H1 (cell line): Measurements from ENCODE around the gene SMS. TPM values are rescaled to one million over a fixed set of nuclear protein-coding genes. Genes with fewer than 3 reads are reported as not detected.

Experiments used
- CTCF ChIA-PET: fragments of 300-600 bp; sonication (Branson Sonifier 250); formaldehyde crosslinking; loops from one replicate; lab custom pipeline; 2021; ENCODE audit not compliant: partially characterized antibody; lab: Charles Lee
- POLR2A ChIA-PET: fragments of 300-600 bp; sonication (Branson Sonifier 250); formaldehyde crosslinking; loops from one replicate; lab custom pipeline; 2021; ENCODE audit warnings: inconsistent platforms; ENCODE audit not compliant: partially characterized antibody; lab: Charles Lee
- DNase-seq, 2 experiments: peaks; one replicate each; pipeline versions ENCODE4 v3.0.0 to v3.0.0-alpha.2; 2010 to 2022; ENCODE audit warnings: low spot score in 2 of 2, low read depth in 1 of 2, mixed read lengths in 1 of 2
- FAIRE-seq: peaks from 2 replicates; lab custom pipeline; 2011; peaks lifted over from hg19 to GRCh38; lab: Jason Lieb, UNC
- H2AFZ ChIP-seq: 2 replicates; pipeline ENCODE4 v1.8.1; 2012; ENCODE audit warnings: low read length, inconsistent platforms
- H2AK5ac ChIP-seq: 2 replicates; pipeline ENCODE4 v1.6.1; 2013; ENCODE audit warnings: low read depth, low read length
- H2BK120ac ChIP-seq: replicated peaks from 2 replicates; pipeline ENCODE3; 2013; ENCODE audit warnings: low read depth, low read length, inconsistent platforms
- H2BK12ac ChIP-seq: 2 replicates; pipeline ENCODE4 v1.6.1; 2013; ENCODE audit warnings: low read depth, low read length
- H2BK15ac ChIP-seq: 2 replicates; pipeline ENCODE4 v1.6.1; 2013; ENCODE audit warnings: low read length
- H2BK20ac ChIP-seq: 2 replicates; pipeline ENCODE4 v1.6.1; 2013; ENCODE audit warnings: low read length
- H2BK5ac ChIP-seq: 2 replicates; pipeline ENCODE4 v1.6.1; 2013; ENCODE audit warnings: low read depth, low read length
- H3K14ac ChIP-seq: 2 replicates; pipeline ENCODE4 v1.6.1; 2013; ENCODE audit warnings: inconsistent platforms; ENCODE audit not compliant: insufficient read length
- H3K18ac ChIP-seq: 2 replicates; pipeline ENCODE4 v1.6.1; 2013; ENCODE audit warnings: low read length; ENCODE audit errors: extremely low read depth
- H3K23ac ChIP-seq: 2 replicates; pipeline ENCODE4 v1.6.1; 2013; ENCODE audit warnings: inconsistent platforms; ENCODE audit not compliant: insufficient read length
- H3K23me2 ChIP-seq: 2 replicates; pipeline ENCODE4 v1.6.1; 2013; ENCODE audit warnings: low read depth, low read length
- H3K27ac ChIP-seq: 2 replicates; pipeline ENCODE4 v1.6.1; 2011; ENCODE audit warnings: low read depth, low read length, inconsistent platforms
- H3K27me3 ChIP-seq, 4 experiments: replicated peaks in 1 of 4; 1 replicate in 1 of 4; 2 replicates in 3 of 4; pipeline versions ENCODE4 v1.6.1 to v1.8.1; 2011 to 2013; ENCODE audit warnings: low read length in 3 of 4, mild to moderate bottlenecking in 3 of 4, inconsistent platforms in 2 of 4, mixed read lengths in 2 of 4, moderate library complexity in 1 of 4; ENCODE audit not compliant: control insufficient read depth in 3 of 4, insufficient read depth in 3 of 4; ENCODE audit errors: extremely low read depth in 1 of 4
- H3K36me3 ChIP-seq, 4 experiments: 2 replicates each; pipeline versions ENCODE4 v1.6.1 to v1.8.1; 2011 to 2013; ENCODE audit warnings: mild to moderate bottlenecking in 4 of 4, low read length in 3 of 4, moderate library complexity in 2 of 4, control low read depth in 1 of 4, inconsistent platforms in 1 of 4; ENCODE audit not compliant: insufficient read depth in 4 of 4, control insufficient read depth in 2 of 4
- H3K4ac ChIP-seq: replicated peaks from 2 replicates; pipeline ENCODE3; 2013; ENCODE audit warnings: low read length, low read depth, mixed read lengths, inconsistent platforms; ENCODE audit not compliant: insufficient read length
- H3K4me1 ChIP-seq, 4 experiments: replicated peaks in 1 of 4; 1 replicate in 1 of 4; 2 replicates in 3 of 4; pipeline versions ENCODE4 v1.6.1 to v1.8.1; 2011 to 2013; ENCODE audit warnings: low read length in 3 of 4, inconsistent platforms in 2 of 4, mixed read lengths in 1 of 4; ENCODE audit not compliant: insufficient read depth in 4 of 4, control insufficient read depth in 3 of 4
- H3K4me2 ChIP-seq, 2 experiments: 2 replicates each; pipeline versions ENCODE4 v1.6.1 to v1.8.1; 2011 to 2013; ENCODE audit warnings: low read depth in 2 of 2, low read length in 2 of 2, control low read depth in 1 of 2, inconsistent platforms in 1 of 2, mild to moderate bottlenecking in 1 of 2; ENCODE audit not compliant: insufficient read depth in 1 of 2
- H3K4me3 ChIP-seq, 4 experiments: fragments of 200-600, 300-600 bp in 1 of 4; sonication (generic), shearing (Covaris generic), sonication (Bioruptor Twin) in 1 of 4; 2 replicates each; pipeline versions ENCODE4 v1.5.1 to v1.8.1; 2011 to 2016; ENCODE audit warnings: low read length in 4 of 4, low read depth in 3 of 4, control low read depth in 2 of 4, inconsistent platforms in 2 of 4, mild to moderate bottlenecking in 2 of 4, mixed read lengths in 1 of 4, moderate library complexity in 1 of 4; ENCODE audit not compliant: insufficient read depth in 2 of 4; ENCODE audit errors: extremely low read depth in 1 of 4
- H3K56ac ChIP-seq: replicated peaks from 2 replicates; pipeline ENCODE3; 2013; ENCODE audit warnings: low read depth, mild to moderate bottlenecking, mixed read lengths, low read length, inconsistent platforms; ENCODE audit not compliant: insufficient read length
- H3K79me1 ChIP-seq: 2 replicates; pipeline ENCODE4 v1.6.1; 2013; ENCODE audit warnings: low read depth, low read length, control low read depth
- H3K79me2 ChIP-seq, 2 experiments: 2 replicates each; pipeline versions ENCODE4 v1.6.1 to v1.8.1; 2012 to 2013; ENCODE audit warnings: low read length in 2 of 2, mild to moderate bottlenecking in 2 of 2, inconsistent platforms in 1 of 2; ENCODE audit not compliant: insufficient read depth in 2 of 2, control insufficient read depth in 1 of 2
- H3K9ac ChIP-seq, 4 experiments: replicated peaks in 1 of 4; 1 replicate in 1 of 4; 2 replicates in 3 of 4; pipeline versions ENCODE4 v1.6.1 to v1.8.1; 2011 to 2013; ENCODE audit warnings: low read depth in 3 of 4, low read length in 3 of 4, control low read depth in 2 of 4, mild to moderate bottlenecking in 2 of 4, moderate library complexity in 2 of 4, inconsistent platforms in 1 of 4; ENCODE audit errors: extremely low read depth in 1 of 4
- H3K9me3 ChIP-seq, 2 experiments: 2 replicates each; pipeline versions ENCODE4 v1.6.1 to v1.8.1; 2012 to 2013; ENCODE audit warnings: mild to moderate bottlenecking in 2 of 2, moderate library complexity in 2 of 2, control low read depth in 1 of 2, inconsistent platforms in 1 of 2, low read depth in 1 of 2, low read length in 1 of 2, mixed read lengths in 1 of 2; ENCODE audit not compliant: insufficient read depth in 2 of 2
- H4K20me1 ChIP-seq, 2 experiments: replicated peaks in 1 of 2; 2 replicates each; pipeline versions ENCODE3 to v1.8.1; 2011 to 2013; ENCODE audit warnings: inconsistent platforms in 2 of 2, low read length in 2 of 2, mild to moderate bottlenecking in 1 of 2; ENCODE audit not compliant: insufficient read depth in 2 of 2, control insufficient read depth in 1 of 2
- H4K5ac ChIP-seq: 2 replicates; pipeline ENCODE4 v1.6.1; 2013; ENCODE audit warnings: low read length, low read depth, mixed read lengths, inconsistent platforms; ENCODE audit not compliant: insufficient read length
- H4K8ac ChIP-seq: 2 replicates; pipeline ENCODE4 v1.8.0; 2013; ENCODE audit warnings: mild to moderate bottlenecking, moderate library complexity, low read length, inconsistent platforms; ENCODE audit not compliant: insufficient read depth; ENCODE audit errors: extremely low read depth
- H4K91ac ChIP-seq: replicated peaks from 2 replicates; pipeline ENCODE3; 2013; ENCODE audit warnings: low read length, mixed read lengths, inconsistent platforms; ENCODE audit not compliant: insufficient read length
- CREB1 ChIP-seq: IDR thresholded peaks from 2 replicates; pipeline ENCODE4 v1.6.1; 2012; ENCODE audit warnings: inconsistent platforms
- FOSL1 ChIP-seq: IDR thresholded peaks from 2 replicates; pipeline ENCODE4 v1.6.1; 2011; ENCODE audit warnings: mild to moderate bottlenecking, low read depth, low read length, moderate library complexity; ENCODE audit not compliant: insufficient read depth
- POLR2AphosphoS5 ChIP-seq: IDR thresholded peaks from 2 replicates; pipeline ENCODE4 v1.6.1; 2011; ENCODE audit warnings: low read depth, low read length
- POU5F1 ChIP-seq: IDR thresholded peaks from 2 replicates; pipeline ENCODE4 v1.6.1; 2011; ENCODE audit warnings: low read depth, mild to moderate bottlenecking, low read length, moderate library complexity
- RAD21 ChIP-seq, 2 experiments: IDR thresholded peaks in 1 of 2; conservative IDR thresholded peaks in 1 of 2; 2 replicates each; pipeline ENCODE4 v1.6.1; 2011; ENCODE audit warnings: low read depth in 2 of 2, low read length in 2 of 2, improper control_type of control experiment in 1 of 2, inconsistent platforms in 1 of 2, mild to moderate bottlenecking in 1 of 2, moderate library complexity in 1 of 2
- RBBP5 ChIP-seq: IDR thresholded peaks from 2 replicates; pipeline ENCODE4 v1.7.1; 2012; ENCODE audit warnings: low read depth, mild to moderate bottlenecking, inconsistent platforms, low read length, moderate library complexity, borderline replicate concordance
- SP1 ChIP-seq: IDR thresholded peaks from 2 replicates; pipeline ENCODE4 v1.6.1; 2011; ENCODE audit warnings: low read depth, low read length
- SP4 ChIP-seq: IDR thresholded peaks from 2 replicates; pipeline ENCODE4 v1.6.1; 2012; ENCODE audit warnings: low read length, inconsistent platforms
- SUZ12 ChIP-seq: fragments of 200-600 bp; sonication (generic); IDR thresholded peaks from 2 replicates; pipeline ENCODE4 v1.6.1; 2012; ENCODE audit warnings: mild to moderate bottlenecking, inconsistent platforms, low read length, moderate library complexity, mixed read lengths
- WGBS, 2 experiments: shearing (Covaris generic) in 1 of 2; methylation state at CpG; one replicate each; pipeline versions ENCODE4 v1.1.6 to v1.1.7; 2013 to 2015; ENCODE audit warnings: low lambda C conversion rate in 2 of 2, mixed read lengths in 2 of 2, inconsistent platforms in 1 of 2, low coverage in 1 of 2, missing lambda C conversion rate in 1 of 2; ENCODE audit not compliant: insufficient replicate concordance in 2 of 2, insufficient coverage in 1 of 2, insufficient read length in 1 of 2; ENCODE audit errors: extremely low coverage in 1 of 2, missing lambda C conversion rate in 1 of 2; 5-methylcytosine and 5-hydroxymethylcytosine counted together
- polyA plus RNA-seq, 7 experiments: library from polyadenylated mRNA; depleted of rRNA in 3 of 7; stranded (reverse) in 5 of 7; unstranded in 2 of 7; fragments of >200 nt in 5 of 7; fragments of 200-250 nt in 2 of 7; gene quantifications; 1 replicate in 5 of 7; 2 replicates in 1 of 7; 4 replicates in 1 of 7; pipeline versions ENCODE4 v1.2.1 to v1.2.3, GENCODE V29; 2011 to 2013; ENCODE audit warnings: missing spikeins in 2 of 7, mixed read lengths in 2 of 7
- total RNA-seq: library from RNA; stranded (reverse); fragmentation: NEBNext Ultra II Directional; extraction: Animal tissue kit (Norgen Biotek cat#: 25700); gene quantifications from 2 replicates; pipeline ENCODE4 v1.2.1, GENCODE V29; 2021

The SMS gene
- total and polyA plus RNA-seq, 2 of the 8 experiments (the other 6 are each of a cell fraction or from before 2014, with no cell fraction given), result 66.3 to 256 TPM

DNA sequence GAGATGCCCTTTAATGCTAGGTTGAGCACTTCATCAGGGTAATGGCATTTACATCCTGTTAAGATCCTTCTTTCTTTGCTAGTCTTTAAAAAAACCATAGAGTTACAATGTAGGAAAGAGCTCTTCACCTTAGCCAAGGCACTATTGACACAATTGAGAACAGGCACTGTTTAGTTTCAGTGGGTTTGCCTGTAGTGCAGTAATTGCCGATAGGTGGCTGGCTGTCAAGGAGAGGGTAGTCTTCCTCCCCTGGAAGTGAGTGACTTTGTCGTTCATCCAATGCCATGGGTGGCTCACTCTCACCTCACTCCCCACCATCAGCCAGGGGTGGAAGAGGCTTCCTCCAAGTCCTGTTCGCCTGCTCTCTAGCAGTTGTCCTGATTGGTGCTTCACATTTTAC, 34.7 kb downstream of the SMS start:
- Histone ChIP-seq H4K20me1 (no peaks in the 10 kb centered on the region), H3K4me3 (no peak overlapping the region), H3K9me3 (no peaks in the 10 kb centered on the region), H3K4me2 (no peak overlapping the region), H2BK20ac (no peak overlapping the region), H3K36me3 (peaks cover 2 to 54% (median 29%) of the 10 kb centered on the region in 4 experiments; a peak in 7 of 8 replicates), H3K79me1 (no peaks in the 10 kb centered on the region), H2AK5ac (no peak overlapping the region), H4K8ac (no peak overlapping the region), H3K18ac (no peak overlapping the region), H2BK5ac (no peak overlapping the region), H2AFZ (no peak overlapping the region), H3K23me2 (no peaks in the 10 kb centered on the region), H4K91ac (no peak overlapping the region), H2BK120ac (no peak overlapping the region), H2BK12ac (no peak overlapping the region), H3K23ac (no peak overlapping the region), H2BK15ac (no peak overlapping the region), H3K56ac (no peak overlapping the region), H3K27ac (no peak overlapping the region), H3K4ac (no peak overlapping the region), H3K9ac (no peak overlapping the region), H3K14ac (no peak overlapping the region), H3K4me1 (no peaks in the 10 kb centered on the region), H3K79me2 (no peaks in the 10 kb centered on the region; a peak in 1 of 4 replicates), H4K5ac (no peak overlapping the region), H3K27me3 (no peaks in the 10 kb centered on the region)
- no peak for DNase-seq
- CTCF ChIA-PET, result interaction anchor here (0.8 to 2.6 kb wide), 6 partner anchors 10 to 205 kb away, joined by 3 to 12 read pairs (median 3); partner anchors contain the start of gene MBTPS2
- no peak for FAIRE-seq
- POLR2A ChIA-PET, result no interaction called here
- 90% methylated on average over 2 of the region's 3 CpGs; no CpG with 5 or more reads in 1 of the 2 experiments for WGBS, 2 experiments
- TF ChIP-seq POU5F1, result no peak
- TF ChIP-seq RAD21 (IDR thresholded peaks at IDR 0.05 in 1 of 2, conservative IDR thresholded peaks at IDR 0.05 in 1 of 2; ENCODE audit: low read depth in 2 of 2, low read length in 2 of 2), result no peak
- TF ChIP-seq FOSL1, result no peak
- no peak for TF ChIP-seq SP4
- TF ChIP-seq RBBP5, result no peak
- no peak for TF ChIP-seq POLR2AphosphoS5
- TF ChIP-seq SP1, result no peak
- TF ChIP-seq CREB1, result no peak
- no peak for TF ChIP-seq SUZ12
